ENCODE data around the gene FLRT2. TPM values are rescaled to one million over a fixed set of nuclear protein-coding genes. Genes with fewer than 3 reads are reported as not detected.

FLRT2 gene
- total RNA-seq, 1 experiment from 2014 or later = 0.17 TPM

DNA sequence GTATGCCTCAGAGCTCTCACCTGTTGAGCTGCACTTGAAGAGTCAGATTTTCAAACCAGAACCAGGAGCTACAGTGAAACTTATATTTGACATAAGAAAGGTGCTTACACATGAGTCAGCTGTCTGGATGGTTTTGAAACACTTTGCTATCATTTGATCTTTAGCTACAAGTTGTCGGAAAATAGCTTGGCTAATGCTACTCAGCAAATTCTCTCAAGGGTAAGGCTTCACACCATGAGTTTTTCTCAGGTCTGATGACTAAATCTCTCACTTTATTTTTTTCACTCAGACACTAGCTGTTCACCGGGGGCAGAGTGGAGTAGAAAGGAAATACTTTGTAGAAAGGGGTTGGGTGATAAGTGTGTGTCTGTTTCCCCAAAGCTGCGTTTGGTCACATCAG, 171.8 kb downstream of the FLRT2 start:
- ChIA-PET RAD21 (ENCODE audit: low non-redundant PET in 1 of 2, low total read pairs in 2 of 2, uncharacterized antibody in 2 of 2, unreplicated experiment in 2 of 2) (no interaction called here), CTCF (no interaction called here), POLR2A (no interaction called here)
- no peaks in the 10 kb centered on the region for H3K4me1 ChIP-seq (ENCODE audit: control insufficient read depth in 1 of 2, insufficient read depth in 2 of 2, low read length in 2 of 2)
- H3K27ac ChIP-seq (ENCODE audit: low read depth, low read length) = no peak overlapping the region
- H3K4me2 ChIP-seq (ENCODE audit: low read length) = no peak overlapping the region
- DNase-seq (ENCODE audit: low read depth, low spot score) = no peak
- no peaks in the 10 kb centered on the region for H3K27me3 ChIP-seq (ENCODE audit: insufficient read depth, low read length)
- TF ChIP-seq YY1 (IDR thresholded peaks at IDR 0.05; ENCODE audit: extremely low read depth, insufficient replicate concordance, low read depth, low read length) (no peak), EGR1 (IDR thresholded peaks at IDR 0.05; ENCODE audit: low read depth) (no peak), CEBPB (IDR thresholded peaks at IDR 0.05; ENCODE audit: low read depth) (no peak)
- H4K20me1 ChIP-seq (ENCODE audit: insufficient read depth) = no peaks in the 10 kb centered on the region
- no peaks in the 10 kb centered on the region for H3K79me2 ChIP-seq (ENCODE audit: insufficient read depth, low read length)
- ATAC-seq = no peak
- H2AFZ ChIP-seq (ENCODE audit: low read depth, low read length, poor library complexity, severe bottlenecking) = no peak overlapping the region
- H3K4me3 ChIP-seq (replicated peaks in 1 of 2; ENCODE audit: low read depth in 1 of 2, low read length in 2 of 2) = no peak overlapping the region
- H3K36me3 ChIP-seq (ENCODE audit: control insufficient read depth in 1 of 2, insufficient read depth in 2 of 2, low read length in 2 of 2) = no peaks in the 10 kb centered on the region
- H3K9me3 ChIP-seq (ENCODE audit: control insufficient read depth in 1 of 2, insufficient read depth in 1 of 2, low read depth in 1 of 2, low read length in 2 of 2) = peaks cover 0 to 16% of the 10 kb centered on the region in 2 experiments; a peak in 2 of 4 replicates
- H3K9me2 ChIP-seq (ENCODE audit: insufficient read depth) = no peaks in the 10 kb centered on the region
- no peak overlapping the region for H3K9ac ChIP-seq (ENCODE audit: low read length)
- intact Hi-C loops (cut with micrococcal nuclease) = no loop called here
- BruUV-seq (replicated peaks) = no TSS peak

DNA sequence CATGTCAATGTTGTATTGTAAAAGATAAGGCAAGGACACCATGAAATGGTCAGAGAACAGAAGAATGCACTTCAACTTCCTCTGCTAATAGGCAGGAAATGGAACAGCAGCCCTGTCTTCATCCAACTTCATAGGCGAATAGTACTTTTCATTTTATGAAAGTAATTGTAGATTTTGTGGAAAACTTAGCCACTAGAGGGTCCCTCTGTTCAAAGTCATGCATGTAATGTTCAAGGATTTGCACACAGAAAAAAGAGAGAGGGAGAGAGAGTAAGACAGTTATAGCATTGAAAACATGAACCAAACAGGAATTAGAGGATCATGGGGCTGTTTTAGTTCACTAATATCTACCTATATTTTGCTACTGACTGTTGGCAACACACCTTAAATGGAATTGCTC, 172.2 kb downstream of the FLRT2 start:
- Histone ChIP-seq H3K27ac (ENCODE audit: low read depth, low read length) (no peak overlapping the region), H3K4me3 (replicated peaks in 1 of 2; ENCODE audit: low read depth in 1 of 2, low read length in 2 of 2) (no peak overlapping the region), H3K9me3 (ENCODE audit: control insufficient read depth in 1 of 2, insufficient read depth in 1 of 2, low read depth in 1 of 2, low read length in 2 of 2) (peaks cover 0 to 15% of the 10 kb centered on the region in 2 experiments; a peak in 2 of 4 replicates), H3K4me2 (ENCODE audit: low read length) (no peak overlapping the region), H4K20me1 (ENCODE audit: insufficient read depth) (no peaks in the 10 kb centered on the region), H3K9ac (ENCODE audit: low read length) (no peak overlapping the region), H3K27me3 (ENCODE audit: insufficient read depth, low read length) (no peaks in the 10 kb centered on the region), H3K4me1 (ENCODE audit: control insufficient read depth in 1 of 2, insufficient read depth in 2 of 2, low read length in 2 of 2) (no peaks in the 10 kb centered on the region), H3K9me2 (ENCODE audit: insufficient read depth) (no peaks in the 10 kb centered on the region), H2AFZ (ENCODE audit: low read depth, low read length, poor library complexity, severe bottlenecking) (no peak overlapping the region), H3K79me2 (ENCODE audit: insufficient read depth, low read length) (no peaks in the 10 kb centered on the region), H3K36me3 (ENCODE audit: control insufficient read depth in 1 of 2, insufficient read depth in 2 of 2, low read length in 2 of 2) (no peaks in the 10 kb centered on the region)
- BruUV-seq (replicated peaks) = no TSS peak
- ChIA-PET POLR2A (no interaction called here), RAD21 (ENCODE audit: low non-redundant PET in 1 of 2, low total read pairs in 2 of 2, uncharacterized antibody in 2 of 2, unreplicated experiment in 2 of 2) (no interaction called here), CTCF (no interaction called here)
- ATAC-seq (no peak), DNase-seq (ENCODE audit: low read depth, low spot score) (no peak)
- intact Hi-C loops (cut with micrococcal nuclease) = no loop called here
- TF ChIP-seq, protein P1, sequence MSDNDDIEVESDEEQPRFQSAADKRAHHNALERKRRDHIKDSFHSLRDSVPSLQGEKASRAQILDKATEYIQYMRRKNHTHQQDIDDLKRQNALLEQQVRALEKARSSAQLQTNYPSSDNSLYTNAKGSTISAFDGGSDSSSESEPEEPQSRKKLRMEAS (IDR thresholded peaks at IDR 0.05) = no peak
- TF ChIP-seq, protein P2, sequence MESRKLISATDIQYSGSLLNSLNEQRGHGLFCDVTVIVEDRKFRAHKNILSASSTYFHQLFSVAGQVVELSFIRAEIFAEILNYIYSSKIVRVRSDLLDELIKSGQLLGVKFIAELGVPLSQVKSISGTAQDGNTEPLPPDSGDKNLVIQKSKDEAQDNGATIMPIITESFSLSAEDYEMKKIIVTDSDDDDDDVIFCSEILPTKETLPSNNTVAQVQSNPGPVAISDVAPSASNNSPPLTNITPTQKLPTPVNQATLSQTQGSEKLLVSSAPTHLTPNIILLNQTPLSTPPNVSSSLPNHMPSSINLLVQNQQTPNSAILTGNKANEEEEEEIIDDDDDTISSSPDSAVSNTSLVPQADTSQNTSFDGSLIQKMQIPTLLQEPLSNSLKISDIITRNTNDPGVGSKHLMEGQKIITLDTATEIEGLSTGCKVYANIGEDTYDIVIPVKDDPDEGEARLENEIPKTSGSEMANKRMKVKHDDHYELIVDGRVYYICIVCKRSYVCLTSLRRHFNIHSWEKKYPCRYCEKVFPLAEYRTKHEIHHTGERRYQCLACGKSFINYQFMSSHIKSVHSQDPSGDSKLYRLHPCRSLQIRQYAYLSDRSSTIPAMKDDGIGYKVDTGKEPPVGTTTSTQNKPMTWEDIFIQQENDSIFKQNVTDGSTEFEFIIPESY (IDR thresholded peaks at IDR 0.05; ENCODE audit: extremely low read depth, insufficient replicate concordance, low read length) = no peak
- TF ChIP-seq ELF1 (IDR thresholded peaks at IDR 0.05; ENCODE audit: borderline replicate concordance, low read depth) (no peak), EZH2 (IDR thresholded peaks at IDR 0.05) (no peak), SIN3A (IDR thresholded peaks at IDR 0.05; ENCODE audit: low read depth) (no peak), YY1 (IDR thresholded peaks at IDR 0.05; ENCODE audit: extremely low read depth, insufficient replicate concordance, low read depth, low read length) (no peak), EGR1 (IDR thresholded peaks at IDR 0.05; ENCODE audit: low read depth) (no peak), CEBPB (IDR thresholded peaks at IDR 0.05; ENCODE audit: low read depth) (no peak), ZNF274 (IDR thresholded peaks at IDR 0.05; ENCODE audit: low read depth, low read length) (no peak), FOSL1 (IDR thresholded peaks at IDR 0.05; ENCODE audit: low read depth) (no peak)
- TF ChIP-seq, protein P3, sequence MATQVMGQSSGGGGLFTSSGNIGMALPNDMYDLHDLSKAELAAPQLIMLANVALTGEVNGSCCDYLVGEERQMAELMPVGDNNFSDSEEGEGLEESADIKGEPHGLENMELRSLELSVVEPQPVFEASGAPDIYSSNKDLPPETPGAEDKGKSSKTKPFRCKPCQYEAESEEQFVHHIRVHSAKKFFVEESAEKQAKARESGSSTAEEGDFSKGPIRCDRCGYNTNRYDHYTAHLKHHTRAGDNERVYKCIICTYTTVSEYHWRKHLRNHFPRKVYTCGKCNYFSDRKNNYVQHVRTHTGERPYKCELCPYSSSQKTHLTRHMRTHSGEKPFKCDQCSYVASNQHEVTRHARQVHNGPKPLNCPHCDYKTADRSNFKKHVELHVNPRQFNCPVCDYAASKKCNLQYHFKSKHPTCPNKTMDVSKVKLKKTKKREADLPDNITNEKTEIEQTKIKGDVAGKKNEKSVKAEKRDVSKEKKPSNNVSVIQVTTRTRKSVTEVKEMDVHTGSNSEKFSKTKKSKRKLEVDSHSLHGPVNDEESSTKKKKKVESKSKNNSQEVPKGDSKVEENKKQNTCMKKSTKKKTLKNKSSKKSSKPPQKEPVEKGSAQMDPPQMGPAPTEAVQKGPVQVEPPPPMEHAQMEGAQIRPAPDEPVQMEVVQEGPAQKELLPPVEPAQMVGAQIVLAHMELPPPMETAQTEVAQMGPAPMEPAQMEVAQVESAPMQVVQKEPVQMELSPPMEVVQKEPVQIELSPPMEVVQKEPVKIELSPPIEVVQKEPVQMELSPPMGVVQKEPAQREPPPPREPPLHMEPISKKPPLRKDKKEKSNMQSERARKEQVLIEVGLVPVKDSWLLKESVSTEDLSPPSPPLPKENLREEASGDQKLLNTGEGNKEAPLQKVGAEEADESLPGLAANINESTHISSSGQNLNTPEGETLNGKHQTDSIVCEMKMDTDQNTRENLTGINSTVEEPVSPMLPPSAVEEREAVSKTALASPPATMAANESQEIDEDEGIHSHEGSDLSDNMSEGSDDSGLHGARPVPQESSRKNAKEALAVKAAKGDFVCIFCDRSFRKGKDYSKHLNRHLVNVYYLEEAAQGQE (IDR thresholded peaks at IDR 0.05; ENCODE audit: low read depth) = no peak
- TF ChIP-seq, protein P4, sequence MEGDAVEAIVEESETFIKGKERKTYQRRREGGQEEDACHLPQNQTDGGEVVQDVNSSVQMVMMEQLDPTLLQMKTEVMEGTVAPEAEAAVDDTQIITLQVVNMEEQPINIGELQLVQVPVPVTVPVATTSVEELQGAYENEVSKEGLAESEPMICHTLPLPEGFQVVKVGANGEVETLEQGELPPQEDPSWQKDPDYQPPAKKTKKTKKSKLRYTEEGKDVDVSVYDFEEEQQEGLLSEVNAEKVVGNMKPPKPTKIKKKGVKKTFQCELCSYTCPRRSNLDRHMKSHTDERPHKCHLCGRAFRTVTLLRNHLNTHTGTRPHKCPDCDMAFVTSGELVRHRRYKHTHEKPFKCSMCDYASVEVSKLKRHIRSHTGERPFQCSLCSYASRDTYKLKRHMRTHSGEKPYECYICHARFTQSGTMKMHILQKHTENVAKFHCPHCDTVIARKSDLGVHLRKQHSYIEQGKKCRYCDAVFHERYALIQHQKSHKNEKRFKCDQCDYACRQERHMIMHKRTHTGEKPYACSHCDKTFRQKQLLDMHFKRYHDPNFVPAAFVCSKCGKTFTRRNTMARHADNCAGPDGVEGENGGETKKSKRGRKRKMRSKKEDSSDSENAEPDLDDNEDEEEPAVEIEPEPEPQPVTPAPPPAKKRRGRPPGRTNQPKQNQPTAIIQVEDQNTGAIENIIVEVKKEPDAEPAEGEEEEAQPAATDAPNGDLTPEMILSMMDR (IDR thresholded peaks at IDR 0.05 in 2 of 3, conservative IDR thresholded peaks at IDR 0.05 in 1 of 3; ENCODE audit: borderline replicate concordance in 1 of 3, insufficient read depth in 1 of 3, low read depth in 2 of 3, low read length in 2 of 3) = no peak

All from HCT116 (cell line).